NCI-H748 (cell line): ENCODE data around the gene IQCK.

Experiments used
- DNase-seq: peaks from one replicate; lab custom pipeline; 2025; ENCODE audit not compliant: unreplicated experiment; lab: John Stamatoyannopoulos, UW

The IQCK gene

DNA sequence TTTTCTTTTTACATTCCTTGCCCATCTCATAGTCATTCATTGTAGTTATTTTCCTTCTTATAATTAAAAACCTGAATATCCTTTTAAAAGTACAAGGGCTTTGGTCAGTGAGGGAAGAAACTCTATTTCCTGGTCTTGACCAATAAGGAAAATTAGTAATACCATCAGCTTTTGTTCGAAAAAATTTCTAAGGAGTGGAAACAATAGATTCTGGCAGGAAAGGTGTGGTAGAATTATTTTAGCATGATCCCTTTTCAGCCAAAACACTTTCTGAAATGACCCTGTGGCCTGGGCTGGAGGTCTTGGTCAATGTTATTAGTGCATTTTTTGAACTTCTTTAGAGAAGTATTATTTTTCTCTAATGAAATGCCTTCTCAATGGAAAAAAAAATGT is 36.6 kb downstream of the IQCK start:
- DNase-seq = no peak

DNA sequence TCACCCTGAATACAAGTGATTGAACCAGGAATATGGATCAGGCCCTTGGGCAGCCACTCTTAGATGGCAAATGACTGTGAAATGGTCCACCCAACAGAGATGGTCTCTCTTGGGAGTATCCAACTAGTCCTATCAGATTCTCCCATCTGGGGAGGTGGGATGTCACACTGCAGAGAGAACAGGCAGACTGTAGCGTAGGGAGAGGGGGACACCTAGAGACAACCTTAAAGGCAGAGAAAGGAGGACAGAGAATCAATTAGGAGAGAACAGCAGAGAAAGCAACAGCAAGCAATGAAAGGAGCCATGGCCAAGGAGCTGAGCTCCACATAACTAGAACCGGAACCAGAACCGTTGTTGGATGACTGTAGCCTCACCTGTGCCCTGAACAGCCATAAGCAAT is 37.2 kb downstream of the IQCK start:
- no peak for DNase-seq

DNA sequence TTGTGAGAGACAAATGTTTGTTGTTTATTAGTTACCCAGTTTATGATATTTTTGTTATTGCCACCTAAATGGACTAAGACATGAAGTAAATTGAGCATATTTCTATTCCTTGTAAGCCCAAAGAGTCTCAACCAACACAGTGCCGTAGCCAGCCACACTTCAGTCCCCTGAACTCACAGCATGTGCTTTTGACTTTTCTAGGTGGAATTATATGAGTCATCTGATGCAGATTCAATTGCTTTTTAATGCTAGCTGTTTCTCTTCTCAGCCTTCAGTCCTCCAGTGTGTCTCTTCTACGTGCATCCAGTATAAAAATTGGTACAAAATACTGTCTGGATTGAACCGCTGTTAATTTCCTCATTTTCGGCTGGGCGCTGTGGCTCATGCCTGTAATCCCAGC is 39.0 kb downstream of the IQCK start:
- no peak for DNase-seq

DNA sequence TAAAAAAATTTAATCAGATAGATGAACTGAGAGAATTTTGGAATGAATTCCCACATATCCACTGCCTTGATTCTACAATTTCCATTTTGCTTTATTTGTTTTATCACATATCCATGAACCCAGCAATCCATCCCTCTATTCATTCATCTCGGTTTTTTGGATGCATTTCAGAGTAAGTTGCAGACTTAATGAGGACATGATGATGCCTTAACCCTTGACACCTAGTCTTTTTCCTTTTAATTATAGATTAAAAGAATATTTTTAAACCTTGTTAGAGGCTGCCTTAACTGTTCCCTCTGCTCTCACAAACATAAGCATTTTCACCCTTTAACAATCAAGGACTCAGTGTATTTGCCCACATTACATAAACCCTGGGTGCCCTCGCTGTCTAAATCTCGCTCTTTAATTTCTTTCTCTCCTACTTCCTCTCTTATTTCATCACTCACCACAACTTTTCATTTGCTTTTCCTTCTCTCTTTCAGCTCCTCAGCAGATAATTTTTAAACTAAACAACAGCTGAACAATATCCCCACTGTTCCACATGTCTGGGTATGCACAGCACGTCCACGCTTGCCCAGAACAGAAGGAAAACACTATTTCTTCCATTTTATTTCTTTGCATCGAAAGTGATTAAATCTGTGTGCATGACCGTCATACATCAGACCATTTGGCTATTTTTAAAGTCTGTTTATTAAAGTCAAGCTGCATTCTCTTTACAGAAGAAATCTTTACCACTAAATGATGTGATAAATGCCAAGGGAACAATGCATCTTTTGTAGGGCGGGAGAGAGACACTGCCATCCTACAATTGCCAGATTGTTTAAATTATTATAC is 39.9 kb downstream of the IQCK start:
- peak; percentile 53 for DNase-seq

DNA sequence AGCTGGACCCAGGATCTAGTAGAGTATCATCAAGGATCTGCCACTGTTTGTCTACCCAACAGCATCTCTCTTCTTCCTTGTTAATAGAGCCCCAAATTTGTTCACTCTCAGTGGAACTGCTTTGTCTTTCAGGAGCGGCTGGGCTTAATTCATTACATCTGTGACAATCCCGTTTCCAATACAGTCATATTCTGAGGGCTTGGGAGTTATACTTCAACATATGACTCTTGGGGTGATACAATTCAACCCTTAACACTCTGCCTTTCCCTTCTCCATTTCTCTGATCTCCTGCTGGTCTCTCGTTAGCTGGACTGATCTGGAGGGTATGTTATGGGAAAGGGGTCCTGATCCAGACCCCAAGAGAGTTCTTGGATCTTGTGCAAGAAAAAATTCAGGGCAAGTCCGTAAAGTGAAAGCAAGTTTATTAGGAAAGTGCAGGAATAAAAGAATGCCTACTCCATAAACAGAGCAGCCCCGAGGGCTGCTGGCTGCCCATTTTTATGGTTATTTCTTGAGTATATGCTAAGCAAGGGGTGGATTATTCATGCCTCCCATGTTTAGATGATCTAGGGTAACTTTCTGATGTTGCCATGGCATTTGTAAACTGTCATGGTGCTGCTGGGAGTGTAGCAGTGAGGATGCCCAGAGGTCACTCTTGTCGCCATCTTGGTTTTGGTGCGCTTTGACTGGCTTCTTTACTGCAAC is 42.4 kb downstream of the IQCK start:
- no peak for DNase-seq

DNA sequence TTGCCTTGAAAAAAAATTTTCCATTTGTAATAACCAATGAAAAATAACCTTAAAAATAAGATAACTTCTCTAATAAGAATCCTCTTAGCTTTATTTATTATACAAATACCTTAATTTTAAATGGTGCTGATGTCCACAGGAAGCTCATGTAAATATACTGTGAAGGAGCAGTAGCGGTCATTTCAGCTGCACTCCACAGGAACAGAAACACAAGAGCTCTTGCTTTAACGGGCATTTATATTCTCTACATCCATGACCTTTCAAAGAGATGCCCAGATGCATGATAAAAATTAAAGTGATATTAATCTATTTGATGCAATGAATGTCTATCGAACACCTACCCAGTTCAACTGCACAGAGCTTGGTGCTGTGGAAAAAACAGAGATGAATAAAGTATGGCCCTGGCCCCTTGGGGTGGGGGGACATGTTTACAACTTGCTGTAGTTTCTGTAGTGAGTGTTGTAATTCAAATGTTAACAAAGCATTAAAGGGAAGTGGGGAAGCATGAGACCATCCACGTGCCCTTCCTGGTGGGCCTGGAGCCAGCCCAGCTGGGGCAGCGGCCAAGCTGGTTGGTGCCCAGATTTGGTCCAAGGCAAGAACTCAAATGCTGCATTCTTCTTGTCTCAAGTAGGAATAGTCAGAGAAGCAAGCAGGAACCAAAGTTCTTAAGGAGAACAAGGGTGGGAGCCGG is 47.9 kb downstream of the IQCK start:
- no peak for DNase-seq

DNA sequence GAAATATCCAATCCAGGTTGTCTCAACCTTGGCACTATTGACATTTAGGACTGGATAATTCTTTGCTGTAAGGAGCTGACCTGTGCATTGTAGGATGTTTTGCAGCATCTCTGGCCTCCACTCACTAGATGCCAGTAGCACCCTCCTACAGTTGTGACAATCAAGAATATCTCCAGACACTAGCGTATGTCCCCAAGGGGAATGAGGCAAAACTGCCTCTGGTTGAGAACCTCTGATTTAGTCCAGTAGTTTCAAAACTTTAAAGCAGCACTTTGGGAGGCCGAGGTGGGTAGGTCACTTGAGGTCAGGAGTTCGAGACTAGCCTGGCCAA is 48.4 kb downstream of the IQCK start:
- no peak for DNase-seq

DNA sequence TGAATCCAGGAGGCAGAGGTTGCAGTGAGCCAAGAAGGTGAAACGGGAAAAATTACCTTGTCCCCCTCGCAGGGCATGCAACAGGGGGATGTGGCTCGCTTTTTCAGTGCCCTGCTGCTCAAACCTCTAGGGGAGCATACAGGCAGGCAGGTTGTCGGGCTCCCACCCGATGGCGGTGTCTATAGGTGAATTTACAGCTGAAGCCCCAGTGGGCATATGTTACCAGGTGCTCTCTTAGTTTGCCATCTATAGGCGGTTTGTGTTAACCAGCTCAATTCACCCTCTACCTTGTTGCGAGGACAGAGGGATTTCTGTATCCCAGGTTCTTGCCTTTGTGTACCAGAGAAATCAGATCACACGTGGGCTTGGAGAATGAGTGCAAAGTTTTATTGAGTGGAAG is 48.9 kb downstream of the IQCK start:
- DNase-seq = no peak

DNA sequence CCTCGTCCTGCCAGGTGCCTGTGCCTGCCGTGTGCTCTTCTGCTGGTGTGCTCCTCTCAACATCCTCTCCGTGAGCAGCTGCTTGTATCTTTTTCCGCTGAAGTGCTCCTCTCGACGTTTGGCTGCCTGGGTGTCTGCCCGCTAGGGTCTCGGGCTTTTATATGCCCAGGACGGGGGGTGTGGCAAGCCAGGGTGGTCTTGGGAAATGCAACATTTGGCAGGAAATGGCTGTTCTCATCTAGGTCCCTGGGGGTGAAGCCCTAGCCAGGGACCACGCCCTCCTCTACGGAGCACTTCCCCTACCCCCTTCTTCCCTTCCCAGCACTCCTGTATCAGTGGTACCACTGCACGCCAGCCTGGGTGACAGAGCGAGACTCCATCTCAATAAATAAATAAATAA is 49.4 kb downstream of the IQCK start:
- DNase-seq = no peak

DNA sequence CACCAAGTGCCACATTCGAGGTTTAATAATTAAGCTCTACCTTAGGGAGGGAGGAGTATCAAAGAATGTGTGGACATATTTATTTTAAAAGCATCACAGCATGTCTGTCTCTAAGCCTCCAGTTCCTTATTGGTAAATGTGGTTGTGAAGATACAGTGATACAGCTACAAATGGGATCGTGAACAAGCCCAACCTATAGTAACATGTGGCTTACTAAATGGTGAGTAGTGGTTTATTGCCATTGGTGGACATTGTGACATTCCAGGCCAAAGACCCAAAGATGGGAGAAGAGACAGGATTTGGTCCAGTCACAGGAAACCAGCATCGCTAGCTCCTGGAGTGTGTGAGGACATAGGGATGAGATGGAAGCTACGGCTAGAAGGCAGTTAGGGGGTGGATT is 51.2 kb downstream of the IQCK start:
- no peak for DNase-seq

DNA sequence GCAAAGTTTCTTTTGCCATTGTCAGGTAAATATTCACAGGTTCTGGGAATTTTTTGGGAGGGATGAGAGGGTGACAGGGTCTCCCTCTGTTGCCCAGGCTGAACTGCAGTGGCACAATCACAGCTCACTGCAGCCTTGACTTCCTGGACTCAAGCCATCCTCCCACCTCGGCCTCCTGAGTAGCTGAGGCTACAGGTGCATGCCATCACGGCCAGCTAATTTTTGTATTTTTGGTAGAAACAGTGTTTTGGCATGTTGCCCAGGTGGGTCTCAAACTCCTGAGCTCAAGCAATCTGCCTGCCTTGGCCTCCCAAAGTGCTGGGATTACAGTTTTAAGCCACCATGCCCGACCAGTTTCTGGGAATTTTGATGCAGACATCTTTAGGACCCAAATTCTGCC is 53.0 kb downstream of the IQCK start:
- no peak for DNase-seq

DNA sequence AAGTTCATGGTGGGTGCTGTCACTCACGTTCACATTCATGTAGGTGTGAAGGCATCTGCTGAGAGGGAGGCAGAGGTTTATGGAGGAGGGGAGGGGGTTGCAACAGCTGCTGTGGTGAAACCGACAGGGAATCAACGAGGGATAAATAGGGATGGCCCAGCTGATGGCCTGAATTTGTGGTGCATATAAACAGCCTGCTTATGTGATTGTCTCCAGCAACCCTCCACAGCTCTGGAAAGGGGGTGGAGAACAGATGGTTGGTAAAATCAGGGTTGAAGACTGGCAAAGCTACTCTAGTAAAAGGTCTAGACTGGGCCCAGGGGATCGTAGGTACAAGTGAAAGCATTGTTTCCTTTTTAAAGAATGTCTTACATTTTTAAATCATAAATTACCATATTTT is 53.7 kb downstream of the IQCK start:
- no peak for DNase-seq

DNA sequence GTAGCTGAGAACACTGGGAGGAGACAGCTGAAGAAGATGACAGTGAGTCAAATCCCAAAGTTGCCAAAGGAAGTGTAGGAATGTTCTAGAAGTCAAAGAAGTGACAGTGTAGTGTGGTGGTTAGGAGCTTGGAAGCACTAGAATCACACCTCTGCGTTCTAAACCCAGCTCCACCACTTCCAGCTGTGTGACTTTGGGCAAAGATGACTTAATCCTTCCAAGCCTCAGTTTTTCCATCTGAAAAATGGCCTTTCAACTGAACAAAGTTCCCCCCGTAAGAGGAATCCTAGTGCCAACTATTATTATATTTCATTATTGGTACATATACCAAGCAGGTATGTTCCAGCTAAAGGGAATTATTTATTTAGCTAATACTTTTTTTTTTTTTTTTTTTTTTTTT is 56.0 kb downstream of the IQCK start:
- DNase-seq = no peak

DNA sequence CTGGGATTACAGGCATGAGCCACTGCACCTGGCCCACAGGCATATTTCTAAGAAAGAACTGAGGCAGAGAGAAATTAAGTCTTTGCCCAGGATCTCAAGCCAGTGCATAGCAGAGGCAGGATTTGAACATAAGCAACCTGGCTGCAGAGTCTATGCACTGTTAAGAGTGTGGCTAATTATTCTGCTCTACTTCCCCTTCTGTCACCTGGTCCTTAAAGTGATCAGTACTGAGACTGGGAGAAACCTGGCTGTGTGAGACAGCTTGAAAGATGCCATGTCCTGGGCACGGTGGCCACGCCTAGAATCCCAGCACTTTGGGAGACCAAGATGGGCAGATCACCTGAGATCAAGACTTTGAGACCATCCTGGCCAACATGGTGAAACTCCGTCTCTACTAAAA is 58.1 kb downstream of the IQCK start:
- no peak for DNase-seq

DNA sequence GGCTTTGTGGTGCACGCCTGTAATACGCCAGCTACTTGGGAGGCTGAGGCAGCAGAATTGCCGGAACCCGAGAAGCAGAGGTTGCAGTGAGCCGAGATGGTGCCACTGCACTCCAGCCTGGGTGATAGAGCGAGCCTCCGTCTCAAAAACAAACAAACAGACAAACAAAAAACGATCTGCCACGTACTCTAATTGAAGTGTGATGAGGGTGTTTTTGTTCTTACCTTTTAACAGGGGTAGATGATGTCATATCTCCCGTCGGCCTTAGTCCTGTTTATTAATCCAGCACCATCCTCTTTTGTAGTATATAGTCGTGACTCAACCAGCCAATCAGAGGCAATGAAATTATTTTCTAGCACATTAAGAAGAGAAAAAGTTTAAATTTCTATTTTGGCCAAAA is 58.5 kb downstream of the IQCK start:
- DNase-seq = no peak

DNA sequence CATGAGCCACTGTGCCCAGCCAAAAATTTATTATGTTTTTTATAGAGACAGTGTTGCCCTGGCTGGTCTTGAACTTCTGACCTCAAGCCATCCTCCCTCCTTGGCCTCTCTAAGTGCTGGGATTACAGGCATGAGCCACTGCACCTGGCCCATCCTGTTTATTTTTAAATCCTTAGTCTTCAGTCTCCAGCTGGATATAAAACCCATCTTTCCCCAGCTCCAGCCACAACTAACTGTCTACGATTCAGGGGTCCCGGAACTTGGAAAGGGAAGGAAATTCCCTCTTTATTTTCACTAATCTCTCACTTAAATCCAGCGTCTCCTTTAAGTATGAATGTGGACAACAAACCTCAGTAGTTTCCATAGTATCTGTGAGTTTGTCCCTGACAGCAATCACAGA is 62.2 kb downstream of the IQCK start:
- DNase-seq = no peak

DNA sequence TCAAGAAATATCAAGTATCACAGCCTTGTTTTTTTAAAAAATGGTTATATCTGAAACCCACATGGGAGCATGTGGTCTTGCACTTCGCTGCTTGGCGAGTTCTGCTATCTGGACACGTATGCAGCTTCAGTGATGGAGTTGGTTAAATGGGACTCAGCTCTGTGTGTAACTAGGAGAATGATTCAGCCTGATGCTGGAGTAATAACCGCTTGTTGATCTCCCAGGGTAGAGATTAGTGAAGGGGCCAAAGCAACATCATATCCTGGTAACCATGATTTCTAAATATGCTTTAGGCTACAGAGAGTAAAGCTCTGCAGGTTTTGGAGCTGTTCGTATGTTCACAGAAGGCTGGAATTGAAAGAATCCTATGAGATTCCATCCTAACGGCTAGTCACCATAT is 63.2 kb downstream of the IQCK start:
- DNase-seq = no peak

DNA sequence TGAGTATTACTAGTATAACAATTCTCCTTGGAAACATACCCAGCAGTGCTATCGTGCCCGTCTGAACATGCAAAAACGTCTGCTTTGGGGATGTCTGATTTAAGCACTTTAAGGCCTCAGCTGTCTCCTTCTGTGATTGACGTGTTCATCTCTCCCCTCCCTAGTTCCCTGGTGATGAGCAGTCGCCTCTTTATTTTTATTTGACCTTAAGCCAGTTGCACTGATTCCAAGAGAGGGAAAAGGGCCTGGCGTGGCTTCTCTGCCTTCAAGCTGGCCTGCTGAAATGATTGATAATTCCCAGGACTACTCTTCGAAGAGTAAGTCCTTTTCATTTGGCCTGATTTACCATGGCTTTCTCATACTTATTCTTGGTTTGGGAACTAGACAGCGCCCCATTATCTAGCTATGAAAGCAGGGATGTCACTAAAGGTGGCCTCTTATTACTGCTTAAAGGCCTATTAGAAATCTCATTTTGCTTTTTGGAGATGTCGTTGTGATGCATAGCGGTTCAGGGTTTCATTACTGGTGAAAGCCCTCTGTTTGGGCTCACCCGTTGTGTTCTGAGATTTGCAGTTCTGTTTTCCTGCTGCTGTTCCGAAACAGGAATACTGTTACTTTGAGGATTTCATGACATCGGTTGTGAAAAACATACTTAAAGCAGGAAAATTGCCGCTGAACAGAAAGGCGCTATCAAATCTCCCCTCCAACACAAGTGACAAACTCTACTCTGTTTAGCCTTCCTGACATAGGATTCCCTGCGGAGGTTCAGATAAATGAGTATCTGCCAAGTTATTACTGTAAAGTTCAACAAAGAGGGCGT is 65.5 kb downstream of the IQCK start:
- DNase-seq = no peak

DNA sequence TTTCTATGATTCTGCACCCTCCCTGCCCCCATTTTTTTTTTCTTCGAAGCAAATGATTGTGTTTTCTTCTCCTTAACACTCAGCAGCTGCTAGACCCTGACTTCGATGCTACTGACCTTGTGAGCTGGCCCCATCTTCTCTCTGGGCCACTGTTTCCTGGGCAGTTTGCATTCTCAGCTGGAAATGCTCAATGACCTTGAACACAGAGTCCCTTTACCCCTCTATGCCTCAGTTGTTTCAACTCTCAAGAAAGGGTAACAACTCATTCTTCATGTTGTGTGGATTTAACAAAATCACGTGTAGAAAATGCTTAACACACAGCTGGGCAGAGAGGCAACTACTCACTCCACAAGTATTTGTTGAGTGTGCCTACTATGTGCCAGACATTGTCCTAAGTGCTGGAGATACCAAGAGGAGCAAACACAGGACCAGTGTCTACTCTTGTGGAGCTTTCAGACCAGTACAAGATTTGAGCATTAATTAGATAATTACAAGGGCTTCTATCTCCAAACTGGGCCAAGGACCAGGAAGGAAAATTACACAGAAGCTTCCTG is 66.2 kb downstream of the IQCK start:
- no peak for DNase-seq

DNA sequence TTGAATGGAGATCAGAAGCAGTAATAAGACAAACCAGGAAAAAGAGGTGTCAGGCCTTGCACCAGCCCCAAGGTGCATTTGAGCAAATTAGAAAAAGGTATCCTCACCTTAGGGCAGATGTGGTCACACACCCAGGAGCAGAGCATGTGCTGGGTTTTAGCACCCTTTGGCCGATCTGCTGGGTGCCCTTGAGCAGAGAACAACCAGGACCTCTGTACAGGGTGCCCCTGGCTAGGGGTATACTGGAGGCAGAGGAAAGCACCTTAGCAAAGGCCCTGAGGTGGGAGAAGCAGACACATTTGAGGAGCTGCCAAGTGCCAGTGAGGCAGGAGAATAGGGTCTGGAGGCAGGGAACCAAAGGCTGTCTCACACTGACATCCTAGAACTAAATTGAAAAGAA is 67.0 kb downstream of the IQCK start:
- no peak for DNase-seq

DNA sequence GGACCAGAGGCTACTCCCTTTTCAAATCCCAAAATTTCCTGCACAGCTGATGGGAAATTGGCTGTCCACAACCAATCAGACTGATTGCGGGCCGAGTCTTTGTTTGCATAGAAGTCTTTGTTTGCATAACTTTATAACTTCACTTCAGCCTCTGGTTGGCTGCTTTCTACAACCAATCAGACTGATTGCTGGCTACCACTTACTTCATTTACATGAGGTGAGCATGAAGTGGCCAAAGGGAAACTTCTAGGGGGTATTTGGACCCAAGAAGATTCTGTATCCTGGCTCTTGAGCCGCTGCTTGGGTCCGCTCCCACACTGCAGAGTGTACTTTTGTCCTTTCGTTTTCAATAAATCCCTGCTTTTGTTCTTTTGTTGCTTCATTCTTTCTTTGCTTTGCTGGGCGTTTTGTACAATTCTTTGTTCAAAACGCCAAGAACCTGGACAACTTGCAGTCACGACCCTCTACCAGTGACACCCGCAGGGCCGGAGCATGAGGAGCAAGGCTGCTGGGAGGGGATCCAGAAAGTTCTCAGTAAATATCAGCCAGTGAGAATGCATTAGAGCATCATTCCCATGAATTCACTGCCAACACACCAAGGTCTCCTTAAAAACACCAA is 67.5 kb downstream of the IQCK start:
- no peak for DNase-seq
